ENCODE results near the gene HECW1.
"Not testable (repeated sequence)": the region's sequence is repeated elsewhere in the genome, so short reads cannot be mapped to it uniquely, and the experiment has no call there.

GRCh38 chr7:43486008-43486407 lies 373.6 kb downstream of the HECW1 start:
- not testable (repeated sequence) for TF ChIP-seq REST (IDR thresholded peaks at IDR 0.05; ENCODE audit: unreplicated experiment); CTCF (conservative IDR thresholded peaks at IDR 0.05; ENCODE audit: low read depth in 2 of 2); EZH2 (IDR thresholded peaks at IDR 0.05; ENCODE audit: low read depth, unreplicated experiment); EZH2phosphoT487 (IDR thresholded peaks at IDR 0.05; ENCODE audit: unreplicated experiment); POLR2AphosphoS5 (IDR thresholded peaks at IDR 0.05; ENCODE audit: low read depth); ZNF114 (CRISPR knock-in tag; IDR thresholded peaks at IDR 0.05); STAT1 (IDR thresholded peaks at IDR 0.05; ENCODE audit: unreplicated experiment); ZNF462 (CRISPR knock-in tag; IDR thresholded peaks at IDR 0.05); ETS1 (IDR thresholded peaks at IDR 0.05); NANOG (IDR thresholded peaks at IDR 0.05; ENCODE audit: borderline replicate concordance); CREB1 (CRISPR knock-in tag; IDR thresholded peaks at IDR 0.05; ENCODE audit: low read depth)
